HG03045 (cell line): Measurements from ENCODE around the gene PGM2L1.

Source experiments
- ATAC-seq: cut with Tn5 transposase; IDR thresholded peaks from one replicate; pipeline ENCODE4 v1.9.1; 2021; ENCODE audit warnings: mild to moderate bottlenecking, moderate library complexity; ENCODE audit not compliant: unreplicated experiment

The PGM2L1 gene

DNA sequence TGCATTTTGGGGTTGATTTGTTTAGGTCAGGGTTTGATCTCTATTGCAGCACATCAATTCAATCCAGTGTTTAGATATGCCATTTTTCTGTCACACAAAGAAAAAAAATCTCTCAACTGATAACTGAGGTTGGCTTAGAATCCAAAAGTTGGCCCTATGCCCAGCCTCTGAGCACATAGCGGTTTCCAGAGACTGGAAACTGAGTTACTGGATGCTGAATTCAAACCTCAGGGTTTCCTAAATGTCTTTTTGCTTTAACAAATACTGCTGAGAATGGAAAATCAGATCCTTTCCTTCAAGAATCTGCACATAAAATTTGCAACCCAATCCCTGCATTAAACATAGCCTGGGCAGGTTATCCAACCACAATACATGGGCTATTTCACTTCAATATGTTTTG is 90.8 kb downstream of the PGM2L1 start:
- ATAC-seq = no peak

DNA sequence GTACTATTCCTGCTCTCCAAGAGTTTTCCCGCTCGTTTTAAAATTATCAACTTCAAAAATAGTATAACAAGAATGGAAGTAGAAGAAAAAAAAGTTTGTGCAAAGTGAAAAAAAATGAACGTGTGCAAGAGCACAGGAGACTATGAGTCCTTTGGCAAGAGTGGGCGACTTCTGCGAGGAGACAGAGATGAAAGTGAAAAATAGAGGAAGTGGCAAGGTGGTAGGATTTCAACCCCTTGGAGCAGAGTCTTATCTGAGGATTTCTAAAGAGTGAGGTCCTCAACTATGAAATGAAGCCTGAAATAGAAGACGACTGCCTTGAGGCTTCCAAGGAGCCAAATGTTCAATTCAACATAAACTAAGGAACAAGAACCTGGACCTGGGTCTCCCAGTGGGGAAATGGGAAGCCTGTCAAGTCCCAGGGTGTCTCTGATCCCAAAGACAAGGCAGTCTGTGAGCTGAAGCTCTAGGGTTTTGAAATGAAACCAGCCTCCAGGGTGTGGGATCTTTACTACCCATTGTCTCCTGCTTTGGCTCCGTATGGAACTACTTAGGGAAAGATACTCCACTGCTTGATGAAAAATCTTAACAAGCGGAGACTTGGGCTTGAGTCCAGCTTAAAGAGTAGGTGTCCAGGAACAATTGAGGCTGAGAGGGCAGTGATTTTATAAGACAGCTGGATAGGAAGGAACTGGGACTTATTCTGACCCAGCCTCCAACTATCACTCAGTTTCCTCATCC is 91.6 kb downstream of the PGM2L1 start:
- no peak for ATAC-seq

DNA sequence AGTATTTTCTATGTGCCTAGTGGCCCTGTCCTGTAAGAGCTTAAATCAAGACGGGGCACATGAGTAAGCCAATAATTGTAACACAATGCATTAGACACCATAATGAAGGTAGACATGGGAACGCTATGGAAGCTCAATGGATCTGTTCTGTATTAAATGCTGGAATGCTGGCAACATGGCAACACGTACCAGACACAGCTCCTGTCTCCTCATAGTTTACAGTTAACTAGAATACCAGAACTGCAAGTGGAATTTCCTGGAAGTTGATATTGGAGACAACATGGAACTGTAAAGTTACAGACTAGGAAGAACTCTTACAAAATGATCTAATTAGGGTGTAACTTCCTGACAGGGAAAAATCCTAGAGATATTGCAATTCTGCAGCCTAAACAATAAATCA is 99.2 kb downstream of the PGM2L1 start:
- ATAC-seq = no peak

DNA sequence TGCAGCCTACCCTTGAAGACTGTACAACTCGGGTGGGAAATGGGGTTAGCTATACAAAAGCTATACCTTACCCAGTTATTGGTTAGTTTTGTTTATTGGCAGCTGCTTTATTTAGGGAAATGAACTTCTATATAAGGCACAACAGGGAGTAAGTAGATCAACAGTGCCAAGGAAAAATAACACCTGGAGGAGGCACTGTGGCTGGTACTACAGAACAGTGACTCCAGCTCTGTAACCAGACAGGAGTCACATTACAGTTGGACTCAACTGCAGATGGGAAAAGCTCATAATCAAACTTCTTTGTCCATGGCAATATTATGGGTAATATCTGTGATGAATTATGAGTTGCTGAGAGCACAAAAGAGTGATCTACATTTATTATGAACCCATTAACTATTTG is 100.7 kb downstream of the PGM2L1 start:
- ATAC-seq = no peak

DNA sequence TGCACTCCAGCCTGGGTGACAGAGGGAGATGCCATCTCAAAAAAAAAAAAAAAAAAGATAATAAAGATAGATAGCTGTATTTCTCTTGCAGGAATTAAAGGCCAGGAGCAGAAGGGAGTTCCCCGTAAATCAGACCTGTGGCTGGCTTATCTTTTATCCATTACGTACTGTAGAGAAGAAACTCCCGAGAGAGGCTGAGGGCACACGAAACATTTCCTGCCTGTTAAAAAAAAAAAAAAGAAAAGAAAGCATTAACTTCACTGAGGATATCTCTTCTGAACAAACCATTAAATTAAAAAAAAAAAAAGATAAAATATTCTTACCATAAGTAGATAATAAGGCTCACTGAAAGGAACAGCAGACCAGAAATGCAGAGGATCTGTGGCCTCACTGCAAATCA is 109.3 kb downstream of the PGM2L1 start:
- no peak for ATAC-seq

DNA sequence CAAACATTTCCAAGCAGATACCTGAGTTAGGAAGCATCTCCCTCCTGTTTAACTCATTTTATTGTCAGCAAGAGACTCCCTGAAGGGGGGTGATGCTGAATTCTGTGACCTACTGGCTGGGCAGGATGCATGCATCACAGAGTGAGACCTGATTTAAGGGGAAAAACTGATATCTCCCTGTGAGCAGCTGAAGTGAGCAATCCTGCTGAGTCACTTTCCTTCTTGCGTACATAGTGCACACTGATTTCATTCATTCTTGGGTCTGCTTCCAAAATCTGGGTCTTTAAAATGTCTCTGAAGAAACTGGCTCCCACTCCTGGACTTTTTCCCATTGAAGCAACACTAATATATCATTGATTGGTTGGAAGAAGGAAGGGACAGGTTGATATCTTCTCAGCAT is 110.1 kb downstream of the PGM2L1 start:
- no peak for ATAC-seq

DNA sequence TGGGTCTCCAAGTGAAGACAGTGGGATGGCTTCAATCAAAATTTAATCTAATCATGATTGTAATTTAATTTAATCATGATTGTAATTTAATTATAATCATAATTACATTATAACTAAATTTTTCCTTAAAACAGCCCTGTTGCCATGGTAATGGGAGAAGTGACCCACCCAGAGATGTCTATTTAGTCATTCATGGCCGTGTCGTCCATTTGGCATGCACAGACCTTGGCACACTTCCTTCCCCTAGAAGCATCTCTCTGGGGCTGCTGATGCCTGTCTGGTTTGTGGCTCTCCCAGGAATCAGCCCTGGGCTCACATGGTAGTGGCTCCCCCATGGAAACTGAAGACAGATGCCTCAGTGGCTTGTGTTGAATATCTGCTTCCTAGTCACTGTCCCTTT is 113.8 kb downstream of the PGM2L1 start:
- no peak for ATAC-seq

DNA sequence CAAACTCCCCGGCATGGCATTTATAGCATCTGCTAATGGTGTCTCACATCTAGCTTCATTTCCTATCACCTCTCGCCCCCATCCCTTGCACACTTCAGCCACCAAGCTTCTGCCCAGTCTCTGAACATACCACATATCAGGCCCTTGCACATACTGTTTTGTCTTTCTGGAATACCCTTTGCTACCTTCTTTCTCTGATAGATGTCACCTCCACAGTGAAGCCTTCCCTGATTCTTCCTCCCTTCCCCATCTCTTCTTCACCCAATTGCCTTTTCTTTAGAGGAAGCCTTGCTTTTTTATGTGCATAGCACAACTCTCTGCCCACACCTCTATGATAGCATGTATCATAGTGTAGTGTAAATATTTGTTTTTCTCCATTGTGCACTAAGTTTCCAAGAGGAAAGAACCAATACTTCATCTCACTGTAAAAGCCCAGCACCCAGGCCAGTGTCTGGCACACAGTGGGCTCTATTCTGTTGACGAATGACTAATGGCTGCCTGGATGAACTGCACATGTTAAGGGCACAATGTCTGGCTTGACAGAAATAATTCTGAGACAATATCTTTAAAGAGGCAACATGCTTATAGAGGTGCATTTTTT is 114.6 kb downstream of the PGM2L1 start:
- no peak for ATAC-seq

DNA sequence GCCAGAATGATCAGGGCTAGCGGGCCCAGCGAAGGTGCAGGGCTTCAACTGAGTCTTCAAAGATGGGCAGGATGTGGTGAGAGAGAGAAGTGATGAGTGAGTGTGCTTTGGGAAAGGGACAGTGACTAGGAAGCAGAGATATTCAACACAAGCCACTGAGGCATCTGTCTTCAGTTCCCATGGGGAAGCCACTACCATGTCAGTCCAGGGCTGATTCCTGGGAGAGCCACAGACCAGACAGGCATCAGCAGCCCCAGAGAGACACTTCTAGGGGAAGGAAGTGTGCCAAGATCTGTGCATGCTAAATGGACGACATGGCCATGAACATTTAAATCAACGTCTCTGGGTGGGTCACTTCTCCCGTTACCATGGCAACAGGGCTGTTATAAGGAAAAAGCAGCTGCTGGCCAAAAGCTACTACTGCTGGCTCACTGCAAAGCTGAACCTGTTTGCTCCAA is 115.3 kb downstream of the PGM2L1 start:
- ATAC-seq = no peak

DNA sequence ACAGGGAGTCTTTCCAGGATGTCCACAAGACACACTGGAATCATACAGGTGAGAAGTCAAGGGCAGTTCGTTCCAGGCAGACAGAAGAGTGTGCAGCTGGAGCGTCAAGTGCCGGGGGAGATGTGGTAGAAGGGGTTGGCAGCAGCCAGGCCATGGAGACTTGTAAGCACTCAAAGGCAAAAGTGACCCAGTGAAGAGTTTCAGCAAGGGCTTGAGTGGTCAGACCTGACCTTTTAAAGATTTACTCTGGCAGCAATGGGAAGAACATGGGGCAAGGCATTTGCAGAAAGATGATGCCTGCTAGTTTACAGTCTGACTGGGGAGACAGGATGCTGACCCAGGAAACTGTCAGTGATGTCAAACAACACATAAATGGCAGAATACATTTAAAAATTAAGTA is 115.8 kb downstream of the PGM2L1 start:
- ATAC-seq = no peak

DNA sequence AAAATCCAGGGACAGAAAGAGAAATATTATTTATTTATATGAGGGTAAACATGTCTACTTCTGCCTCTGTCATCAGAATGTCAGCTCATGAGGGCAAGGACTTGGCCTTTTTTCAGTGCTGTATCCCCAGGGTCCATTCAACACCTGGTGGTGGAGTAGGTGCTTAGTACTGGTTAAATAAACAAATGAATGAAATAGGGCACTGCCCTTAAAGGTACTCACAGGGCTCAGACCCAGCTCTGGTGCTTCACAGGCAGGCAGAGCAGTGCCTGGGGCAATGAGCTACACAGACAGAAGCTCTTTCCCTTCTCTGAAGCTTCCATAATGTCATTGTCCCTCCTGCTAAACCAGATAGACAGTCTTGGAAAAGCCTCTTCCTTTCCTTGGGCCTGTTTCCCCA is 117.7 kb downstream of the PGM2L1 start:
- ATAC-seq = no peak
